NOMO-1 treated with dmso at 0.1 percent for 144 hours (cell line): ENCODE measurements around the gene MACROD2.
A peak's percentile ranks its signal among the peaks of the same experiment; 100 is the strongest.

Experiments used
- DNase-seq: peaks from one replicate; lab custom pipeline; 2025; ENCODE audit not compliant: unreplicated experiment; lab: John Stamatoyannopoulos, UW

Gene MACROD2

GRCh38 chr20:15579688-15580087 lies 1584.4 kb downstream of the MACROD2 start:
- DNase-seq = no peak

- DNase-seq = no peak
These were observed 1586.9 kb downstream of the MACROD2 start for GRCh38 chr20:15582146-15582760.

- DNase-seq = no peak
These were observed 1589.2 kb downstream of the MACROD2 start for GRCh38 chr20:15584507-15584906.

DNA sequence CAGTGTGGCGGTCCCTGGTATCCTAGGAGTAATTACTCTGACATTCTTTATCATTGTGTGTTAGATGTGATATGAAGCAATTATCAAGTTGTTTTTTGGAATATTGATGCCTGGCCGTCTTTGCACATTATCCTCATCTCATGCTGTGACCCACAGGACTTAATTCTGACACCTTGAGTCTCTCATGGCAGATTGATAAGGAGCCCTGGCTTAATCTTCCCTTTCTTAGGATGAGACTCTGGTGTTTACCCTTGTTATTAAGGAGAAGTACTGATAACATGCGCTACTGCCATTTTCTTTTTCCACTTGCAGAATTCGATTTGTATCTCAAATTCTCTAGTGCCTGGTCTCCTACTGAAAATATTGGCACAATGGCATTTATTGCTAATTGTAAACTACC lies 1597.8 kb downstream of the MACROD2 start:
- no peak for DNase-seq

- no peak for DNase-seq
These were observed 1598.9 kb downstream of the MACROD2 start for GRCh38 chr20:15594158-15594695.

- no peak for DNase-seq
These were observed 1601.0 kb downstream of the MACROD2 start for GRCh38 chr20:15596220-15596890.

GRCh38 chr20:15597306-15597705 lies 1602.0 kb downstream of the MACROD2 start:
- no peak for DNase-seq

GRCh38 chr20:15599961-15600360 lies 1604.6 kb downstream of the MACROD2 start:
- DNase-seq = no peak

DNA sequence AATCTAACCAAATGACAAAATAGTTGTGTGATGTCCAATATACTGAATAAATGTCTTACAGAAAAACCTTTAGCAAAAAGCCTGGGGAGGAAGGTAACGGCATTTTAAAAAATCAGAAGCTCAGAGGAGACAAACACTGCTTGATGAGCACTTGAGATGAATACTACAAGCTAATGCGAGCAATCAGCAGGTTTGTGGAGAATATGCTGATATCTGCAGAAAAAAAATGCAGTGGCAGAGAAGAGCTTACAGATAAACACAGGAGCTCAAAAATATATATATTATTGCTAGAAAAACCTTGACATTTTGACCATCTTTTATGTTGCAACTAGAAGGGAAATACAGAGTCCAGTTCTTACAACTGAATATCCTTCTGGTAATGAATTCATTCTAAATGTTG lies 1605.2 kb downstream of the MACROD2 start:
- no peak for DNase-seq

GRCh38 chr20:15603506-15603905 lies 1608.2 kb downstream of the MACROD2 start:
- DNase-seq = no peak

DNA sequence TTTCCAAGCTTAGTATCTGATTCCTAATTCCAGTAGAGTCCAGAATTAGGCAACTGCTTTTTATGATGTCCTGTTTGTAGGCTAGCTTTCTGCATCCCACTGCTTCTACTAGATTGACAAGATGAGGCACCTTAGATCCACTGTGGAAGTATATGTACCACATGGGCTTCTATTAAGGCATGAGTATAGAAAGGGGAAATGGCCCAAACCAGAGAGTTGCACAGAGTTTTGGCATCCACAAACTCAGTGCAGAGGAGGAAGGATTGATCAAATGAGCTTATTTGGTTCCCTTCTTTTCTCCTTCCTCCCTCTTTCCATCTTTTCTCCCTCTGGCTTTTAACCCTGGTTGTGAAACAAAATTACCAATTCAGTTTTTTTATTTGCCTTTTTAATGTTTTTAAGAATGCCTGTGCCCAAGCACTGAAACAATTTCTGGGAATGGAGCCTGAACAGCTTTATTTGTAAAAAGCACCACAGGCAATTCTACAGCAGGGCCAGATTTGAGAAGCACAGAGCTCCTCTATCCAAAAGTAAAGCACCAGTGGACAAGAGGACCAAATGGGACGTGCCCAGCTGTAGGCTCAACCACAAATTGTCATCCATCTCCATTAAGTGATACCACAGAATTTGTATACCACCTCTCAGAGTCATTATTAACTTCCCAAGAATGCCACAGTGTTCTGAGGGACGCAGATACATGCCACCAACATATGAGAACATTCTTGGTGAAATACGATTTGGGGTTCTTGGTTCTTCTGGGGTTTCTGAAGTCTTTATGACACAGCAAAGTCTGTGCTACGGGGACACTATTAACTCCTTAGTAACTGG lies 1608.9 kb downstream of the MACROD2 start:
- DNase-seq = peak; percentile 31

DNA sequence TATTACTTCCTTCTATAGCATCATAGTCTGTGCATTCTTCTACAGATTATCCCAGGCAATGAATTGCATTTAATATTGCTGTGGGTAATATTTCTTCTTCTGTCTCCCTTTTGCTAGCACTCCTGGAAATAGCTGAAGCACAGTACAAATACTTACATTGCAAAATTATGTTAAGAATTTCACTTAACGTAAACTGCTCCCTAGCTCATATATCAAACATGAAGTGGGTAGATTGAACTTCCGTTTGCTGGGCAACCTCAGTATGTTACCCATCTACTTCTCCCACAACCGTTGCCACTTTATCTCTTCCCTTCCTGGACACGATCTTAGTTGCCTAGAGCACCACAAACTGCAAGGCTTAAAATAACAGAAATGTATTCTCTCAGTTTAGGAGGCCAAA lies 1614.6 kb downstream of the MACROD2 start:
- DNase-seq = peak; percentile 86

- no peak for DNase-seq
These were observed 1615.5 kb downstream of the MACROD2 start for GRCh38 chr20:15610787-15611186.

- no peak for DNase-seq
These were observed 1616.2 kb downstream of the MACROD2 start for GRCh38 chr20:15611541-15611940.

DNA sequence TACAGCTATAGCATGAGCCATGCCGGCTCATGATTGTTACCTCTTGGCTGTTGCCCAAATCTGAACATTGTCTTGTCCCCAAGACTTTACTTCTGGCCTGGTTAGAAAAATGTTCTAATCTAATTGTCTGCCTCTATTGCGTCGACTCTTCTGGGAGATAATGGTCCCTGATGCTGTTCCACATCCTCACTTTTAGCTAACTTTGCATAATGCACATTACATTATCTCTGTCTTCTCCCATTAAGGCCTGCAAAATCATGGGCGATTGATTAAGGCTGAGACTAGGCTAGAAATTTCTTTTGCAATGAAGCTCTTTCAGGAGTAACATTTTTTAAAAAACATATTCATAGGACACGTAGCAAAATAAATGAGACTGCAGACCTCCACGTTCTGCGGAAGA lies 1616.9 kb downstream of the MACROD2 start:
- DNase-seq = no peak

GRCh38 chr20:15612769-15613168 lies 1617.5 kb downstream of the MACROD2 start:
- DNase-seq = no peak

DNA sequence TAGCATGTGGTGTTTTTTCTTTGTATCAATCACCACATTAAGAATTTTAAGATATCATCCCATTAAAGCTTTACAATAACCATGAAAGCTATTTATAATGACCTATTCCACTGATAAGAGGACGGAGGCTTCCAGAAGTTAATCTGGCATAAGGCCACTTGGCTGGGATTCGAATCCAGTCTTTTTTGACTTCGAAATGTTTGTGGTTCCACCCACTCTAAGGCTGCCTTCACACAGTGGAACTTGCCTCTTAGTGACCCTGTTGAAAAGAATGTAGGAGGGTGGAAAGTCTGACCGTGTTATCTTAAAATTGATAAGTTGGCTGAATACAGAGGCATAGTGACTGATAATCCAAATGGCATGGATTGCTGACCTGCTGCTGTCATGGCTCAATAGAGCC lies 1618.2 kb downstream of the MACROD2 start:
- no peak for DNase-seq

DNA sequence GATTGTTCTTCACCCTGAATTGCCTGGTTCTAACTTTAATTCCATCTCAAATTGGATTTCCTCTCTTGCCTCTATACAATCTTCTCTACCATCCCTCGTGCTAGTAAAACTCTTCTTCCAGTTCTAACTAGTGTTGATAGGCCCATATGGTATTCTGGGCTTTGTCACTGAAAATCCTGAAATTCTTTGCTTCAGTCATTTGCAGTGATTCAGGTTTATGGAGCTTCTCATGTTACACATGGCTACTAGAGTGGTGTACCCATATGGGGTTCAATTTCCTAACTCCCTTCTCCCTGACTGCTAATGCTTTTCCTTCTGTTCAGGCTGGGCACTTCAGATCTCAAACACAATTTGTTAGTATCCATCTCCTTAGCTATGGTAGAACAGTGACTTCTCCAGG lies 1621.3 kb downstream of the MACROD2 start:
- no peak for DNase-seq

GRCh38 chr20:15618110-15618509 lies 1622.8 kb downstream of the MACROD2 start:
- no peak for DNase-seq

DNA sequence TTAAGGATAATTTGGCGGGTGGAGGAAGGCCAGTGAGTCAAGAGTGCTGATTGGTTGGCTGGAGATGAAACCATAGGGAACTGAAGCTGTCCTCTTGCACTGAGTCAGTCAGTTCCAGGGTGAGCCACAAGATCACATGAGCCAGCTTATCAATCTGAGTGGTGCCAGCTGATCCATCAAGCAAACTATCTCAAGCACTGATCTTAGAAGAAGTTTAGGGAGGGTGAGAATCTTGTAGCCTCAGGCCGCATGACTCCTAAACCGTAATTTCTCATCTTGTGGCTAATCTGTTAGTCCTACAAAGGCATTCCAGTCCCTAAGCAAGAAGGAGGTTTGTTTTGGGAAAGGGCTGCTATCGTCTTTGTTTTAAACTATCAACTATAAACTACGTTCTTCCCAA lies 1623.6 kb downstream of the MACROD2 start:
- no peak for DNase-seq

GRCh38 chr20:15619341-15619740 lies 1624.0 kb downstream of the MACROD2 start:
- DNase-seq = no peak

DNA sequence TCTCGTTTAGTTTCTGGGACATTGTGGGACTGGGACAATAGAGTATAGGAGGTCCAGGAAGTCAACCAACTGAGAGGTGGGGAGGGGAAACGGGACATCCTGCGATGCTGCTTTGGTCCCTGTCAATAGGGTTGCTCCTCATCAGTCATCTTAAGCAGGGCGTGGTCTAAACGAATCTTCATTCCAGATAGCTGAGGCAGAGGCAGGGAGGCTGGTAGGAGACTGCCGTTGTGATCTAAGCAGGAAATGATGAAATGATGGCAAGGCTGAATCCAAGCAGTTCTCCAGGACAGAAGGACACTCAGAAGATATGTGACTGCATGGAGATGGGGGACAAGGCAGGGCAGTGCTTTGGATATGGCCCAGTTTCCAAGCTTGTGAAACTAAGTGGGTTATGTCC lies 1624.5 kb downstream of the MACROD2 start:
- no peak for DNase-seq
